Spleen (tissue), 11 donors: ENCODE results near the gene SULT1C2. TPM values are rescaled to one million over a fixed set of nuclear protein-coding genes. Genes with fewer than 3 reads are reported as not detected.

ENCODE experiments used
- DNase-seq: peaks from one replicate; pipeline ENCODE4 v3.0.0-alpha.2; 2020
- H3K27ac ChIP-seq, 8 donors: fragments of 200-600 bp; sonication (generic) in 7 of 8; 1 replicate in 4 of 8; 2 replicates in 4 of 8; pipeline versions ENCODE4 v1.5.0 to v1.8.0; 2016 to 2021; ENCODE audit warnings: inconsistent platforms in 4 of 8, mild to moderate bottlenecking in 4 of 8, moderate library complexity in 1 of 8
- H3K27me3 ChIP-seq, 7 donors: fragments of 200-600 bp; sonication (generic) in 6 of 7; replicated peaks in 1 of 7; 1 replicate in 4 of 7; 2 replicates in 3 of 7; pipeline versions ENCODE4 v1.5.0 to v1.8.0; 2016 to 2021; ENCODE audit warnings: inconsistent platforms in 3 of 7, mild to moderate bottlenecking in 1 of 7
- H3K36me3 ChIP-seq, 6 donors: fragments of 200-600 bp; sonication (generic) in 5 of 6; 1 replicate in 4 of 6; 2 replicates in 2 of 6; pipeline versions ENCODE4 v1.5.0 to v1.8.0; 2016 to 2021; ENCODE audit warnings: inconsistent platforms in 2 of 6
- H3K4me1 ChIP-seq, 6 donors: fragments of 200-600 bp; sonication (generic) in 5 of 6; 1 replicate in 3 of 6; 2 replicates in 3 of 6; pipeline versions ENCODE4 v1.5.0 to v1.8.0; 2016 to 2021; ENCODE audit warnings: inconsistent platforms in 3 of 6
- H3K4me3 ChIP-seq, 8 donors: fragments of 200-600 bp; sonication (generic) in 7 of 8; 1 replicate in 4 of 8; 2 replicates in 4 of 8; pipeline versions ENCODE4 v1.5.0 to v1.8.0; 2016 to 2021; ENCODE audit warnings: inconsistent platforms in 4 of 8, mild to moderate bottlenecking in 4 of 8, moderate library complexity in 2 of 8
- H3K9me3 ChIP-seq, 8 donors: fragments of 200-600 bp; sonication (generic) in 7 of 8; 1 replicate in 4 of 8; 2 replicates in 4 of 8; pipeline versions ENCODE4 v1.5.0 to v1.8.0; 2016 to 2021; ENCODE audit warnings: inconsistent platforms in 4 of 8
- CTCF ChIP-seq, 11 experiments: fragments of 200-600 bp in 7 of 11; fragments of 450-650 bp in 4 of 11; sonication (generic) in 4 of 11; IDR thresholded peaks in 8 of 11; conservative IDR thresholded peaks in 3 of 11; 1 replicate in 7 of 11; 2 replicates in 4 of 11; pipeline versions ENCODE4 v1.4.0 to v1.8.0; 2016 to 2021; ENCODE audit warnings: antibody characterized with exemption in 11 of 11, inconsistent platforms in 4 of 11, mild to moderate bottlenecking in 1 of 11
- POLR2A ChIP-seq, 3 donors: fragments of 450-650 bp; IDR thresholded peaks; one replicate each; pipeline ENCODE4 v1.5.1; 2017; ENCODE audit warnings: antibody characterized with exemption in 3 of 3, mild to moderate bottlenecking in 1 of 3
- POLR2AphosphoS5 ChIP-seq, 3 donors: sonication (generic); formaldehyde crosslinking; IDR thresholded peaks; one replicate each; pipeline ENCODE4 v1.5.1; 2017; ENCODE audit warnings: antibody characterized with exemption in 3 of 3
- WGBS, 5 donors: extraction: QIAGEN DNeasy Blood & Tissue Kit in 3 of 5; methylation state at CpG; one replicate each; pipeline versions ENCODE4 v1.1.5 to v1.1.7; 2013 to 2018; 5-methylcytosine and 5-hydroxymethylcytosine counted together
- intact Hi-C: fragments of 100-400 bp; cut with DNase I; formaldehyde crosslinking; loops from one replicate; pipeline ENCODE4 v1.15.0; 2023; ENCODE audit warnings: low total_unique reads
- polyA plus RNA-seq, 3 donors: library from polyadenylated mRNA; stranded (reverse); fragments of 200-250 nt; gene quantifications; one replicate each; pipeline ENCODE4 v1.2.1, GENCODE V29; 2013
- total RNA-seq, 7 donors: library from RNA; depleted of rRNA in 3 of 7; stranded (reverse); fragments of >200 nt in 3 of 7; fragmentation: NEBNext Ultra II Directional in 4 of 7; extraction: Animal tissue kit (Norgen Biotek cat#: 25700) in 4 of 7; gene quantifications; one replicate each; pipeline versions ENCODE4 v1.1.0 to v1.2.1, GENCODE V29; 2016 to 2021
- donor health status: healthy with polysubstance abuse.
- donor health status: DM: no; HTN: no; CAD: no; lungs with moderate emphysema.
- donor health status: DM: no; HTN: no; CAD: no.
- donor health status: Bipolar disorder and iron deficiency.
- donor health status: healthy.
- donor health status: DM: no; HTN: no; CAD: no.
- donor health status: DM: yes; HTN: yes; CAD: no.

Gene SULT1C2
- total and polyA plus RNA-seq, 10 donors: 0.17 to 2.7 (median 0.83) TPM; not detected in 1

- Histone ChIP-seq H3K36me3 (no peaks in the 10 kb centered on the region), H3K4me1 (peaks cover 0 to 10% (median 0%) of the 10 kb centered on the region in 6 donors), H3K27ac (no peak overlapping the region), H3K9me3 (no peaks in the 10 kb centered on the region), H3K4me3 (no peak overlapping the region), H3K27me3 (peaks cover 0 to 10% (median 0%) of the 10 kb centered on the region in 7 donors)
- 75 to 80% (median 77%) methylated on average over 3 of the region's 3 CpGs for WGBS, 5 donors
- TF ChIP-seq CTCF (IDR thresholded peaks at IDR 0.05 in 8 of 11, conservative IDR thresholded peaks at IDR 0.05 in 3 of 11) (no peak), POLR2A (IDR thresholded peaks at IDR 0.05) (no peak), POLR2AphosphoS5 (IDR thresholded peaks at IDR 0.05) (no peak)
- intact Hi-C loops: no loop called here
- DNase-seq: no peak
These were observed 26.0 kb downstream of the SULT1C2 start for GRCh38 chr2:108314586-108315296.

GRCh38 chr2:108315444-108315934 lies 26.8 kb downstream of the SULT1C2 start:
- Histone ChIP-seq H3K4me3 (no peak overlapping the region), H3K9me3 (no peaks in the 10 kb centered on the region), H3K36me3 (no peaks in the 10 kb centered on the region), H3K4me1 (peaks cover 0 to 10% (median 0%) of the 10 kb centered on the region in 6 donors), H3K27me3 (peaks cover 0 to 10% (median 0%) of the 10 kb centered on the region in 7 donors), H3K27ac (no peak overlapping the region)
- no peak for DNase-seq
- intact Hi-C loops: no loop called here
- TF ChIP-seq CTCF (IDR thresholded peaks at IDR 0.05 in 8 of 11, conservative IDR thresholded peaks at IDR 0.05 in 3 of 11) (no peak), POLR2A (IDR thresholded peaks at IDR 0.05) (no peak), POLR2AphosphoS5 (IDR thresholded peaks at IDR 0.05) (no peak)

- TF ChIP-seq CTCF (IDR thresholded peaks at IDR 0.05 in 8 of 11, conservative IDR thresholded peaks at IDR 0.05 in 3 of 11) (no peak), POLR2A (IDR thresholded peaks at IDR 0.05) (no peak), POLR2AphosphoS5 (IDR thresholded peaks at IDR 0.05) (no peak)
- WGBS, 5 donors: 49 to 66% (median 51%) methylated on average over 6 of the region's 6 CpGs
- H3K27me3 ChIP-seq: peaks cover 0 to 13% (median 0%) of the 10 kb centered on the region in 7 donors
- DNase-seq: no peak
- no peaks in the 10 kb centered on the region for H3K9me3 ChIP-seq
- no peak overlapping the region for H3K27ac ChIP-seq
- H3K4me1 ChIP-seq: peaks cover 0 to 10% (median 0%) of the 10 kb centered on the region in 6 donors
- H3K36me3 ChIP-seq: no peaks in the 10 kb centered on the region
- intact Hi-C loops: no loop called here
- no peak overlapping the region for H3K4me3 ChIP-seq
These were observed 27.3 kb downstream of the SULT1C2 start for GRCh38 chr2:108316033-108316432.

- WGBS, 5 donors: 52 to 80% (median 69%) methylated on average over 11 to 13 of the region's 13 CpGs
- H3K27ac ChIP-seq: no peak overlapping the region
- no peak for DNase-seq
- TF ChIP-seq POLR2A (IDR thresholded peaks at IDR 0.05): no peak
- no peak for TF ChIP-seq CTCF (IDR thresholded peaks at IDR 0.05 in 8 of 11, conservative IDR thresholded peaks at IDR 0.05 in 3 of 11)
- TF ChIP-seq POLR2AphosphoS5 (IDR thresholded peaks at IDR 0.05): no peak
- no peaks in the 10 kb centered on the region for H3K9me3 ChIP-seq
- H3K4me1 ChIP-seq: peaks cover 0 to 10% (median 0%) of the 10 kb centered on the region in 6 donors
- H3K27me3 ChIP-seq: peaks cover 0 to 18% (median 0%) of the 10 kb centered on the region in 7 donors
- intact Hi-C loops: no loop called here
- H3K36me3 ChIP-seq: no peaks in the 10 kb centered on the region
- no peak overlapping the region for H3K4me3 ChIP-seq
These were observed 28.0 kb downstream of the SULT1C2 start for GRCh38 chr2:108316461-108317258.
